ENCODE data around the gene PNPLA1. TPM values are rescaled to one million over a fixed set of nuclear protein-coding genes. Genes with fewer than 3 reads are reported as not detected.

Gene PNPLA1
- total RNA-seq, 4 donors from 2014 or later, result not detected

DNA sequence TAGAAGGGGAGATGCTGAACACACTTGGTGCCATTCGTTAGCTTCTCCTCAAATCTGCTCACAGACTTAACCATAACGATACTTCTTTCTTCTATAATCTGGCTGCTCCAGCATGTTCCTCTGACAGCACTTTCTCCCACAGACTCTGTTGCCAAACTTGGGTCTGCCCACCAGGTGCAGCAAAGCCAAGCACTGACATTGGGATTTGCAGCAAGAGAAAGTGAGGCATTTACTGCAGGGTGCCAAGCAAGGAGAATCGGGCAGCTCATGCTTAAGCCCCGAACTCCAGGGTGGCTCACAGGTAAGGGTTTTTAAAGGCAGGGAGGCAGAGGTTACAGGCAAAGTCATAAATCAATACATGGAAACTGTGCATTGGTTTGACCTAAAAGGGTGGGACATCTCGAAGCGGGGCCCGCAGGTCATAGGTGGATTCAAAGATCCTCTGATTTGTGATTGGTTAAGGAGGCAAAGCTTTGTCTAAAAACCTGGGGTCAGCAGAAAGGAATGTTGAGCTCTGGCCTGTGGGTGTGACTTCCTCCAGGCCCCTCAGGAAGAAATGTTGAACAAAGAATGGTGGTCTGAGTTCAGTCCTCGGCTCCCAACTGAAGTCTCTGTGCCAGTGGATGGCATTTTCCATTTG, 25.1 kb upstream of the PNPLA1 start:
- DNase-seq, result no peak
- in situ Hi-C loops (cut with MboI; ENCODE audit: low sequenced_read_pairs in 4 of 4) (no loop called here), intact Hi-C loops (cut with DNase I; ENCODE audit: low total_unique reads) (no loop called here)
- Histone ChIP-seq H3K9me3 (no peaks in the 10 kb centered on the region), H3K4me1 (no peaks in the 10 kb centered on the region), H3K27me3 (no peaks in the 10 kb centered on the region), H3K27ac (no peak overlapping the region), H3K4me3 (no peak overlapping the region), H3K36me3 (no peaks in the 10 kb centered on the region)
- ATAC-seq, result no peak
- TF ChIP-seq POLR2A (IDR thresholded peaks at IDR 0.05), result no peak
- TF ChIP-seq, protein P1, sequence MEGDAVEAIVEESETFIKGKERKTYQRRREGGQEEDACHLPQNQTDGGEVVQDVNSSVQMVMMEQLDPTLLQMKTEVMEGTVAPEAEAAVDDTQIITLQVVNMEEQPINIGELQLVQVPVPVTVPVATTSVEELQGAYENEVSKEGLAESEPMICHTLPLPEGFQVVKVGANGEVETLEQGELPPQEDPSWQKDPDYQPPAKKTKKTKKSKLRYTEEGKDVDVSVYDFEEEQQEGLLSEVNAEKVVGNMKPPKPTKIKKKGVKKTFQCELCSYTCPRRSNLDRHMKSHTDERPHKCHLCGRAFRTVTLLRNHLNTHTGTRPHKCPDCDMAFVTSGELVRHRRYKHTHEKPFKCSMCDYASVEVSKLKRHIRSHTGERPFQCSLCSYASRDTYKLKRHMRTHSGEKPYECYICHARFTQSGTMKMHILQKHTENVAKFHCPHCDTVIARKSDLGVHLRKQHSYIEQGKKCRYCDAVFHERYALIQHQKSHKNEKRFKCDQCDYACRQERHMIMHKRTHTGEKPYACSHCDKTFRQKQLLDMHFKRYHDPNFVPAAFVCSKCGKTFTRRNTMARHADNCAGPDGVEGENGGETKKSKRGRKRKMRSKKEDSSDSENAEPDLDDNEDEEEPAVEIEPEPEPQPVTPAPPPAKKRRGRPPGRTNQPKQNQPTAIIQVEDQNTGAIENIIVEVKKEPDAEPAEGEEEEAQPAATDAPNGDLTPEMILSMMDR (IDR thresholded peaks at IDR 0.05 in 4 of 5, conservative IDR thresholded peaks at IDR 0.05 in 1 of 5), result no peak

DNA sequence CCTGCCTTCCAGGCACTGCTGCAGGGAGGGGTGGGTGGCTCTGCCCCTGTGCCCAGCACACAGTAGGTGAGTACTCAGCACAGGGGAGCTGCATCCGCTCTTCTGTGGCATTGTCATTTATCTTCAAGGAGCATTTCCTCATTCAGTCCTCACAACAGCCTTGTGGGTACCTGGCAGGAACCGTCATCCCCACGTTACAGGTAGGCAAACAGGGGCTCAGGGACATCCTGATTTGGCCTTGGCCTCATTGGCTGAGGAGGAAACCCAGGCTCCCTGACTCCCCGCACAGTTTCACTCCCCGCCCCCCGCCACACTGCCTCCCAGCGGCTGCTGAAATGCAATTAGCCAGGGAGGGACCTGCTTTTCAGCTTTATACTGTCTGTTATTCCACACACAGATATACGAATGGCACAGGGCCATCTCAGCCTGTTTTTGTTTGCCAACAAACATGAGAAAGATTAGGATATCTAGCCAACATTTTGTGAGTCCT, 24.2 kb upstream of the PNPLA1 start:
- Histone ChIP-seq H3K36me3 (no peaks in the 10 kb centered on the region), H3K4me3 (no peak overlapping the region), H3K4me1 (no peaks in the 10 kb centered on the region), H3K27ac (no peak overlapping the region), H3K9me3 (no peaks in the 10 kb centered on the region), H3K27me3 (no peaks in the 10 kb centered on the region)
- intact Hi-C loops (cut with DNase I; ENCODE audit: low total_unique reads), result no loop called here
- TF ChIP-seq, protein P1 (IDR thresholded peaks at IDR 0.05 in 4 of 5, conservative IDR thresholded peaks at IDR 0.05 in 1 of 5), result no peak
- TF ChIP-seq POLR2A (IDR thresholded peaks at IDR 0.05), result no peak
- DNase-seq (no peak), ATAC-seq (no peak)
- in situ Hi-C loops (cut with MboI; ENCODE audit: low sequenced_read_pairs in 4 of 4), result no loop called here

DNA sequence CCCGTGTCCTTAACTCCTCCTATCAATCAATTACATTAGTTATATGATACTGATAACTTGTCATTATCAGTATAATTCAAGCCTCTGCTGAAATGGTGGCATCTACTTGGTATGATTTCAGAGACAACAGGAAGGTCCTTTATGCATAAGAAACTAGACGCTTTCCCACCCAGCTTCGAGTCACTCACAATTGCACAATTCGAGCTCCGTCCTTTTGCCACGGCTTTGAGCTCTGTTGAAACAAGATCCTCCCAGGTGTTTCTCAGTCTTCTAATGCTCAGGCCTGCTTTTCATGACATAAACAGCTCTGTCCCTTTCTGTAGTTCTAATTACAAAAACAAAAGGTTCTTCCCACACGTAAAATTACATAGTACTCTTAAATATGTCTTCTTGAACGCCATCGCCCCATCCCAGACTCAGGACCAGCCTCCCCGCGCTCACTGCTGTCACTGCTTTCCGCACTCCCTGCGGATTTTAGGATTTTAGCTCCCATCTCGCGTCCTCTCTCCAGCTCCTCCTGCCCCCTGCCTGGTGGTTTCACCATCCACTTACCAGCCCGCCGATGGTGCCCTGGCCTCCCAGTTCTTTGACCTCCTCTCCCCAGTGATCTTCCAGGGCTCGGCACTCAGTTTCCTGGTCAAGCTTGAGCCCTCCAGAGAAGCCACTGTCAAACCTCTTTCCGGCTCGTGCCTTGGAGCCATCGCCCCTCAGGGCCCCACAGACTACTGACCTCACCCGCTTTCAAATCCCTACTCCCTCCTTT, 23.2 kb upstream of the PNPLA1 start:
- ATAC-seq, result no peak
- DNase-seq, result no peak
- H3K27me3 ChIP-seq, result no peaks in the 10 kb centered on the region
- H3K9me3 ChIP-seq, result no peaks in the 10 kb centered on the region
- intact Hi-C loops (cut with DNase I; ENCODE audit: low total_unique reads) (no loop called here), in situ Hi-C loops (cut with MboI; ENCODE audit: low sequenced_read_pairs in 4 of 4) (no loop called here)
- no peaks in the 10 kb centered on the region for H3K4me1 ChIP-seq
- H3K36me3 ChIP-seq, result no peaks in the 10 kb centered on the region
- no peak overlapping the region for H3K27ac ChIP-seq
- TF ChIP-seq POLR2A (IDR thresholded peaks at IDR 0.05), result no peak
- TF ChIP-seq, protein P1 (IDR thresholded peaks at IDR 0.05 in 4 of 5, conservative IDR thresholded peaks at IDR 0.05 in 1 of 5), result no peak
- no peak overlapping the region for H3K4me3 ChIP-seq

DNA sequence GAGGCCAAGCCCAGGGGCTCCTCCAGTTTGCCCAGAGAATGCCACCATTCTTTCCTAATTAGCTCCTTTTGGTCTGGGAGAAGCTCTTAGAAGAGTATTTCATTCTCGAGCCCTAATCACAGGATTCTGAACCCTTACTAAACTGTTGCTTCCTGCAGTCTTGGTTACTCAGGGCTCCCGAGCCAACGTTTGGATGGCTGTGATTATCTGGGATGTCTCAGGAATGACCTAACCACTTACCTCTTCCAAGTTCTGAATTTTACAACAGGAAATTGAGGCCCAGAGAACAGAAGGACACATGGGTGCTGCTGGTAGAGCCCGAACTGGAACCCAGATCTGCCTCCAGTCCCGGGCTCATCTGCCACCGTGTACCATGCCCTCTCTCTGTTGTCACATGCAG, 22.2 kb upstream of the PNPLA1 start:
- in situ Hi-C loops (cut with MboI; ENCODE audit: low sequenced_read_pairs in 4 of 4), result no loop called here
- no peak overlapping the region for H3K27ac ChIP-seq
- ATAC-seq, result no peak

More for the DNA sequence above, 22.2 kb upstream of the PNPLA1 start:
- Histone ChIP-seq H3K4me3 (no peak overlapping the region), H3K27me3 (no peaks in the 10 kb centered on the region), H3K9me3 (no peaks in the 10 kb centered on the region), H3K4me1 (no peaks in the 10 kb centered on the region), H3K36me3 (no peaks in the 10 kb centered on the region)
- no peak for DNase-seq
- TF ChIP-seq, protein P1 (IDR thresholded peaks at IDR 0.05 in 4 of 5, conservative IDR thresholded peaks at IDR 0.05 in 1 of 5), result no peak
- TF ChIP-seq POLR2A (IDR thresholded peaks at IDR 0.05), result no peak
- intact Hi-C loops (cut with DNase I; ENCODE audit: low total_unique reads), result no loop called here

All from gastrocnemius medialis (tissue), 4 donors.